ENCODE results near the gene CDC5L.
A peak's percentile ranks its signal among the peaks of the same experiment; 100 is the strongest.

The CDC5L gene

DNA sequence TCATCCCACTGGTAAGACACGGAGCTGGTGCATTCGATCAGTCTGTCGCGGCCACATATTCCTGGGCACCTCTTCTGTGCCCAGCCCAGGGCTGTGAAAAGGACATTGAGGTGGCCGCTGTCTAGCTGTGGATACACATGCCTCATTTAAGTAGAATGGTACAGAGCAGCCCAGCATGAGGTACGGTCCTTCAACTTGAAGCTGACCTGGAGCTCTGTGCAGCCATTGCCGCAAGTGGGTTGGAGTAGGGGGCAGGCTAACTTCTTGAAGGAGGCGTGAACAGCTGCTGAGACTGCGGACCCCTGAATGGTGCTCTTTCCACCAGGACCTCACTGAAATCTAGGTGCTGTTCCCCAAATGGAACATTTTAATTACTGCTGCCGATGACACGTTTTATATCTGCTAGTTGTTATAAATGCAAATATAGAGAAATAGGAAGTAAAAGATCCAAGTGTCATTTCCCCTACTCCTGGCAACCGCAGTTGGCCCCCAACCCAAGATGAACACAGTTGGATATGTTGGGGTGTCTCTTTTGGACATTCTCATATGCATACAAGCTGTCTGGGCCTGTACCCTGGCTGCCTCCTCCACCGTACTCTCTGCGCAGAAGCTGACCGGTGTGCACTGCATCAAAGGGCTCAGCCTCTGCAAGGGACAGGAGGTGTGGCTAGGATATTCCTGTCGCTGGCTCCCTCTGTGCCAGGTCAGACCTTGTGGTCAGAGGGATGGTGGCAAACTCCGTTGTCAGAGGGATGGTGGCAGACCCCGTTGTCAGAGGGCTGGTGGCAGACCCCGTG is 86.1 kb downstream of the CDC5L start:
- DNase-seq (ENCODE audit: low read depth): no peak
- H3K4me3 ChIP-seq (replicated peaks; ENCODE audit: low read depth, low read length): no peak overlapping the region
- TF ChIP-seq, protein P1, sequence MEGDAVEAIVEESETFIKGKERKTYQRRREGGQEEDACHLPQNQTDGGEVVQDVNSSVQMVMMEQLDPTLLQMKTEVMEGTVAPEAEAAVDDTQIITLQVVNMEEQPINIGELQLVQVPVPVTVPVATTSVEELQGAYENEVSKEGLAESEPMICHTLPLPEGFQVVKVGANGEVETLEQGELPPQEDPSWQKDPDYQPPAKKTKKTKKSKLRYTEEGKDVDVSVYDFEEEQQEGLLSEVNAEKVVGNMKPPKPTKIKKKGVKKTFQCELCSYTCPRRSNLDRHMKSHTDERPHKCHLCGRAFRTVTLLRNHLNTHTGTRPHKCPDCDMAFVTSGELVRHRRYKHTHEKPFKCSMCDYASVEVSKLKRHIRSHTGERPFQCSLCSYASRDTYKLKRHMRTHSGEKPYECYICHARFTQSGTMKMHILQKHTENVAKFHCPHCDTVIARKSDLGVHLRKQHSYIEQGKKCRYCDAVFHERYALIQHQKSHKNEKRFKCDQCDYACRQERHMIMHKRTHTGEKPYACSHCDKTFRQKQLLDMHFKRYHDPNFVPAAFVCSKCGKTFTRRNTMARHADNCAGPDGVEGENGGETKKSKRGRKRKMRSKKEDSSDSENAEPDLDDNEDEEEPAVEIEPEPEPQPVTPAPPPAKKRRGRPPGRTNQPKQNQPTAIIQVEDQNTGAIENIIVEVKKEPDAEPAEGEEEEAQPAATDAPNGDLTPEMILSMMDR (IDR thresholded peaks at IDR 0.05; ENCODE audit: low read length, missing control alignments): no peak

DNA sequence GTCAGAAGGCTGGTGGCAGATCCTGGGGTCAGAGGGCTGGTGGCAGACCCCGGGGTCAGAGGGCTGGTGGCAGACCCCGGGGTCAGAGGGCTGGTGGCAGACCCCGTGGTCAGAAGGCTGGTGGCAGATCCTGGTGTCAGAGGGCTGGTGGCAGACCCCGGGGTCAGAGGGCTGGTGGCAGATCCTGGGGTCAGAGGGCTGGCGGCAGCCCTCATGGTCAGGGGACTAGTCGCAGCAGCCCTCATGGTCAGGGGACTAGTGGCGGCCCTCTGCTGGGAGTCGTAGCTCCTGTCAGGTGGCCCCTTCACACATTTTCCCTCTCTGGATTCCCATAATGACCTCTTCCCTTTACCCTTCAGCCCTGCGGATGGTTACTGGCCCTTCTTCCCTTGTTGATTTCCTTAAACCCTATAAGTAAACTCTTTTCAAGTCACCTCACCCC is 86.7 kb downstream of the CDC5L start:
- TF ChIP-seq, protein P1 (IDR thresholded peaks at IDR 0.05; ENCODE audit: low read length, missing control alignments): no peak
- H3K4me3 ChIP-seq (replicated peaks; ENCODE audit: low read depth, low read length): no peak overlapping the region
- DNase-seq (ENCODE audit: low read depth): no peak

DNA sequence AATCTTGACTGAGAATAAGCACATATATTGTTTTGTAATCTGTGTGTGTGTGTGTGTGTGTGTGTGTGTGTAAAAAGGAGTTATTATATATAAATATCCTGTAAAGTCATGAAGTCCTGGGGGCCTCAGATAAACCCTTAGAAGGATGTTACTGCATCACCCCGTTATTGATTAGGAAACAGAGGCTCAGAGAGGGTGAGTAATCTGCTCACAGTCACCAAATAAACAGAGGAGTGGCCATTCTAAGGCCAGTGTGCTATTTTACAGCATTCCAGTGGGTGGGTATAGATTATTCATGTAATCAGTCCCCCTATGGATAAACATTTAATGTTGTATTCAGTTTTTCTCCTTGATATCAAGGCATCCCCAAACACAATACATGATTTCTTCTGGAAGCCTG is 87.1 kb downstream of the CDC5L start:
- TF ChIP-seq, protein P1 (IDR thresholded peaks at IDR 0.05; ENCODE audit: low read length, missing control alignments): no peak
- DNase-seq (ENCODE audit: low read depth): no peak
- no peak overlapping the region for H3K4me3 ChIP-seq (replicated peaks; ENCODE audit: low read depth, low read length)

- DNase-seq (ENCODE audit: low read depth): no peak
- H3K4me3 ChIP-seq (replicated peaks; ENCODE audit: low read depth, low read length): no peak overlapping the region
- TF ChIP-seq, protein P1 (IDR thresholded peaks at IDR 0.05; ENCODE audit: low read length, missing control alignments): no peak
These were observed 87.9 kb downstream of the CDC5L start for GRCh38 chr6:44475417-44475778.

DNA sequence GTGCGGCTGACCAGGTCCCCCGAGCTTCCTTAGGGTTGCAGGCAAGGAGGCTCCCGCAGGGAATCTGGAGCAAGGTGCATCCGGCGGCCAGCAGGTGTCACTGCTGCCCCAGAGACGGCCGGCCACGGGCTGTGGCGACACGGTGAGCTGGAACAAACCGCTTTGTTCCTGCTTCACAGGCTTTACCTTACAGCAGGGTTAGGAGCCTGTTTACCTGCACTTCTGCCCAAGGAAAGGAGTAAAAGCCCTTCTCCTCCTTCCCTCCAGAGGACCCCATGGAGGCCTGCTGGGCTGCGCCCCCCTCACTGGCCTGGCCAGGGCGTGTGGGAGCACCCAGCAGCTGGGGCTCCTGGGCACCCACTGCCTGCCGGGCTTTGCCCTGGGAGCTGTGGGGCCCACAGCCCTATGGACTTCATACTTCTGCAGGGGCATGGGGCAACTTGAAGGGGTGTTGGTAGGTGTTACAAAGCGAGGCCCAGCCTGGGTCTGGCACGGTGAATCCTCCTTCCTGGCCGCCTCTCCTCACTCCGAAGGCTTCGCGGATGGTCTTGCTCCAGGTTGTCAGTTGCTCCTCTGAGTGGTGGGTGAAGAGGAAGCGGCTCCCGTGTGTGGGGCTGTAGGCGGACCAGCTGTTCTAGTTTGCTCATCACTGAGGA is 88.4 kb downstream of the CDC5L start:
- DNase-seq (ENCODE audit: low read depth): peak; percentile 80
- no peak overlapping the region for H3K4me3 ChIP-seq (replicated peaks; ENCODE audit: low read depth, low read length)
- TF ChIP-seq, protein P1 (IDR thresholded peaks at IDR 0.05; ENCODE audit: low read length, missing control alignments): peak; percentile 86

DNA sequence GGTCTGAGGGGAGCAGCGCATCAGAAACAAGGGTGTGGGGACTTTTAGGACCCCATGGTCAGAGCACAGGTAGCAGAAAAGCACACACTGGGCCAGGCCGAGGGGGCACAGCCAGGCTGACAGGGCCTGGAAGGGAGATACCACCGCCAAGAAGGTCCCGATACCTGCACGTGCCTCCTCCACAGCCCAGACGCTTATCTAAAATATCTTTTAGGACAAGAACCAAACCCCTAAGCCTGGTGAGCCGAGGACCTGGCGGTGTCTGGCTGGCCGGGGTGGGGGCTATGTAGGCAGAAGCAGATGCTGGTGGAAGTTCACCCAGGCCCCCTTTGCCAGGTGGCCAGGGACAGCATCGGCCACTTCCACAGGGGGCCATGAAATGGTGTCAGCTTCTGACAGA is 89.3 kb downstream of the CDC5L start:
- no peak overlapping the region for H3K4me3 ChIP-seq (replicated peaks; ENCODE audit: low read depth, low read length)
- TF ChIP-seq, protein P1 (IDR thresholded peaks at IDR 0.05; ENCODE audit: low read length, missing control alignments): no peak
- DNase-seq (ENCODE audit: low read depth): no peak
